Stimulated activated CD4-positive, alpha-beta T cell treated with anti-CD3 and anti-CD28 coated beads, Interleukin-1b, Interleukin-23, amount 100 ng/mL, for 24 hours (primary cell): ENCODE results near the gene PCDHGA12.
A peak's percentile ranks its signal among the peaks of the same experiment; 100 is the strongest.

Source experiments
- DNase-seq, 4 experiments: peaks; one replicate each; pipeline ENCODE4 v3.0.0-alpha.2; 2020; ENCODE audit warnings: low read depth in 4 of 4, low spot score in 1 of 4

The PCDHGA12 gene

GRCh38 chr5:141439411-141440141 is 9.3 kb downstream of the PCDHGA12 start:
- no peak for DNase-seq

GRCh38 chr5:141440341-141440740 is 10.0 kb downstream of the PCDHGA12 start:
- DNase-seq = no peak

DNA sequence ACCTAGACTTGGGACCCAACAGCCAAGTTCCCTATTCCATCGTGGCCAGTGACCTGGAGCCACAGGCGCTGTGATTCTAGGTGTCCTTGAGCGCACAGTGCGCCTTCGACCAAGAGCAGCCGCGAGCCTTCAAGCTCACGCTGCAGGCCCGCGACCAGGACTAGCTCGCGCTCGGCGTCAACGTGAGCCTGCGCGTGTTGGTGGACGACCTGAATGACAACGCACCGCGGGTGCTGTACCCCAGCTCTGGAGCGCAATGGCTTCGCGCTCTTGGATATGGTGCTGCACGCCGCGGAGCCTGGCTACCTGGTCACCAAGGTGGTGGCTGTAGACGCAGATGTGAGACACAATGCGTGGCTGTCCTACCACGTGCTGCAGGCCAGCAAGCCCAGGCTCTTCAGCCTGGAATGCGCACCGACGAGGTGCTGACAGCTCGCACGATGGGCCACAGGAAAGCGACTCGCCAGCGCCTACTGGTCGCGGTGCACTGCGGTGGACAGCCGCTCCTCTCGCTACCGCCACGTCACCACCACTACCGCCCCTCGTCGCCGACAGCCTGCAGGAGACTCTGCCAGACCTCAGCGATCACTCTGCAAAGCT is 11.4 kb downstream of the PCDHGA12 start:
- DNase-seq = no peak

GRCh38 chr5:141465351-141465750 is 35.0 kb downstream of the PCDHGA12 start:
- DNase-seq = no peak

- peak in 2 of 4 experiments; percentile 46 to 56 for DNase-seq
Measured at GRCh38 chr5:141475625-141476131, 45.4 kb downstream of the PCDHGA12 start, which contains the start of gene PCDHGC3. TSS of gene PCDHGC3 (plus strand) at chr5:141475966. CDS start at chr5:141476117, 151 bp downstream.

DNA sequence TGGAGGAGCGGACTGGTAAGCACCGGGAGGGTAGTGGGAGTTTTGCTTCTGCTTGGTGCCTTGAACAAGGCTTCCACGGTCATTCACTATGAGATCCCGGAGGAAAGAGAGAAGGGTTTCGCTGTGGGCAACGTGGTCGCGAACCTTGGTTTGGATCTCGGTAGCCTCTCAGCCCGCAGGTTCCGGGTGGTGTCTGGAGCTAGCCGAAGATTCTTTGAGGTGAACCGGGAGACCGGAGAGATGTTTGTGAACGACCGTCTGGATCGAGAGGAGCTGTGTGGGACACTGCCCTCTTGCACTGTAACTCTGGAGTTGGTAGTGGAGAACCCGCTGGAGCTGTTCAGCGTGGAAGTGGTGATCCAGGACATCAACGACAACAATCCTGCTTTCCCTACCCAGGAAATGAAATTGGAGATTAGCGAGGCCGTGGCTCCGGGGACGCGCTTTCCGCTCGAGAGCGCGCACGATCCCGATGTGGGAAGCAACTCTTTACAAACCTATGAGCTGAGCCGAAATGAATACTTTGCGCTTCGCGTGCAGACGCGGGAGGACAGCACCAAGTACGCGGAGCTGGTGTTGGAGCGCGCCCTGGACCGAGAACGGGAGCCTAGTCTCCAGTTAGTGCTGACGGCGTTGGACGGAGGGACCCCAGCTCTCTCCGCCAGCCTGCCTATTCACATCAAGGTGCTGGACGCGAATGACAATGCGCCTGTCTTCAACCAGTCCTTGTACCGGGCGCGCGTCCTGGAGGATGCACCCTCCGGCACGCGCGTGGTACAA is 46.0 kb downstream of the PCDHGA12 start:
- DNase-seq = no peak

DNA sequence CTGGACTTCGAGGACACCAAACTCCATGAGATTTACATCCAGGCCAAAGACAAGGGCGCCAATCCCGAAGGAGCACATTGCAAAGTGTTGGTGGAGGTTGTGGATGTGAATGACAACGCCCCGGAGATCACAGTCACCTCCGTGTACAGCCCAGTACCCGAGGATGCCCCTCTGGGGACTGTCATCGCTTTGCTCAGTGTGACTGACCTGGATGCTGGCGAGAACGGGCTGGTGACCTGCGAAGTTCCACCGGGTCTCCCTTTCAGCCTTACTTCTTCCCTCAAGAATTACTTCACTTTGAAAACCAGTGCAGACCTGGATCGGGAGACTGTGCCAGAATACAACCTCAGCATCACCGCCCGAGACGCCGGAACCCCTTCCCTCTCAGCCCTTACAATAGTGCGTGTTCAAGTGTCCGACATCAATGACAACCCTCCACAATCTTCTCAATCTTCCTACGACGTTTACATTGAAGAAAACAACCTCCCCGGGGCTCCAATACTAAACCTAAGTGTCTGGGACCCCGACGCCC is 46.8 kb downstream of the PCDHGA12 start:
- DNase-seq = no peak

DNA sequence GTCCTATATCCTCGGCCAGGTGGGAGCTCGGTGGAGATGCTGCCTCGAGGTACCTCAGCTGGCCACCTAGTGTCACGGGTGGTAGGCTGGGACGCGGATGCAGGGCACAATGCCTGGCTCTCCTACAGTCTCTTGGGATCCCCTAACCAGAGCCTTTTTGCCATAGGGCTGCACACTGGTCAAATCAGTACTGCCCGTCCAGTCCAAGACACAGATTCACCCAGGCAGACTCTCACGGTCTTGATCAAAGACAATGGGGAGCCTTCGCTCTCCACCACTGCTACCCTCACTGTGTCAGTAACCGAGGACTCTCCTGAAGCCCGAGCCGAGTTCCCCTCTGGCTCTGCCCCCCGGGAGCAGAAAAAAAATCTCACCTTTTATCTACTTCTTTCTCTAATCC is 47.5 kb downstream of the PCDHGA12 start:
- no peak for DNase-seq

GRCh38 chr5:141478321-141478945 is 48.1 kb downstream of the PCDHGA12 start:
- no peak for DNase-seq

- no peak for DNase-seq
Measured at GRCh38 chr5:141479776-141480175, 49.5 kb downstream of the PCDHGA12 start.
